ENCODE results near the gene CDK5RAP3. TPM values are rescaled to one million over a fixed set of nuclear protein-coding genes. Genes with fewer than 3 reads are reported as not detected.

Gene CDK5RAP3
- 55.5 and 91.8 TPM in 2 replicates for total RNA-seq

DNA sequence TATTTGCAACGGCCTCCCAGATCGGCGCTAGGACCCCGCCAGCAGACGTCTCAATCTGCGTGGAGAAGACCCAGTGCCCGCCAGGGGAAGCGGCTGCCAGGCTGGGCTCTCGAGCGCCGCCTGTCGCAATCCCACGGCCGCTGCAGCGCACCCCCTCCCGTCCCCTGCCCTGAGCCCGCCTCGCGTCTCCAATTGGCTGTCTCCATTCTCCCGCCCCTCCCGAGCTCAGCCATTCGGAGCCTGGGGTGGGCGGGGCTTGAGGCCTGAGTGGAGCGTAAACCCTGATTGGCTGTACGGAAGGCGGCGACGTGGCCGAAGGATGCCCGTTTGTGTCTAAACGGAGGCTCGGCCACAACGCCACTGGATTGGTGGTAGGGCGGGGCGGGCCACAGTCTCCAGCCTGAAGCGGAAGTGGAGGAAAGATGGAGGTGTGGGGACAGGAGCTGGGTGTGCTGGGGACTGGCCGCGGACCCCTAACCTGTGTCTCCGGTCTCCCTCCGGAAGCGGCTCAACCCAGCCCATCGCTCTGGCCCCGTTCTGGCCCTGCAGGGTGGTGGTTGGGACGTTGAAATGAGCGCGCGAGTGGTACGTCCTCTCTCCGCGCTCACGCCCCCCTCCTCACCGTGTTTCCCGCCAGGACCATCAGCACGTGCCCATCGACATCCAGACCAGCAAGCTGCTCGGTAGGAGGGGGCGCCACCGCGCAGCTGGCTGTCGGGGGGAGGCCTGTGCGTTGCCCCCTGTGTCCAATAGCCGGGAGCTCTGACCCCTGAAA is at the start of gene CDK5RAP3:
Gene CDK5RAP3, plus strand, starts transcription at position 389 of the 775 bp plus-strand sequence. Its CDS starts 34 bp downstream, at position 423.

GRCh38 chr17:47941246-47942095 is 29.4 kb upstream of the CDK5RAP3 start, which contains the start of gene PNPO:
PNPO (plus strand) TSS chr17:47941571; CDS start chr17:47941676, 105 bp downstream.

GRCh38 chr17:47957591-47958490 is 13.1 kb upstream of the CDK5RAP3 start, which contains the start of gene PRR15L:
PRR15L (minus strand) TSS chr17:47957883; CDS start chr17:47953234, 4,649 bp downstream.

Other genes with a start within 250 kb of the CDK5RAP3 start
- gene TBX21, start 237.9 kb upstream of the CDK5RAP3 start, total RNA-seq, result not detected in 2 replicates
- gene OSBPL7, start 149.3 kb upstream of the CDK5RAP3 start, total RNA-seq, result 5.6 and 5.8 TPM in 2 replicates
- 40.1 and 47.5 TPM in 2 replicates for gene MRPL10, start 139.6 kb upstream of the CDK5RAP3 start, total RNA-seq
- 0.21 TPM in 1 of 2 replicates, not detected in the other for gene LRRC46, start 139.4 kb upstream of the CDK5RAP3 start, total RNA-seq
- gene SCRN2, start 129.8 kb upstream of the CDK5RAP3 start, total RNA-seq, result 25.4 and 36.1 TPM in 2 replicates
- 5.2 and 7.1 TPM in 2 replicates for gene SP6, start 120.0 kb upstream of the CDK5RAP3 start, total RNA-seq
- 3.1 and 10.2 TPM in 2 replicates for gene SP2, start 74.9 kb upstream of the CDK5RAP3 start, total RNA-seq
- gene PNPO, start 29.5 kb upstream of the CDK5RAP3 start, total RNA-seq, result 73.8 and 94.8 TPM in 2 replicates
- 8.0 and 10.8 TPM in 2 replicates for gene PRR15L, start 13.2 kb upstream of the CDK5RAP3 start, total RNA-seq
- 3.1 and 4.4 TPM in 2 replicates for gene COPZ2, start 66.7 kb downstream of the CDK5RAP3 start, total RNA-seq
- gene NFE2L1, start 77.2 kb downstream of the CDK5RAP3 start, total RNA-seq, result 61.2 and 84.7 TPM in 2 replicates
- 51.1 and 54.5 TPM in 2 replicates for gene CBX1, start 130.4 kb downstream of the CDK5RAP3 start, total RNA-seq
- 12.3 and 14.1 TPM in 2 replicates for gene SNX11, start 136.7 kb downstream of the CDK5RAP3 start, total RNA-seq

All from airway epithelial cell (primary cell).